ENCODE data around the gene SF3A2.

SF3A2 gene

GRCh38 chr19:2207991-2208860 is 28.4 kb upstream of the SF3A2 start:
- no peak for DNase-seq (ENCODE audit: low read depth in 3 of 3)

- no peak for DNase-seq (ENCODE audit: low read depth in 3 of 3)
Measured at GRCh38 chr19:2208975-2209374, 27.6 kb upstream of the SF3A2 start.

GRCh38 chr19:2209408-2209807 is 27.2 kb upstream of the SF3A2 start:
- DNase-seq (ENCODE audit: low read depth in 3 of 3): no peak

GRCh38 chr19:2210206-2210605 is 26.4 kb upstream of the SF3A2 start:
- DNase-seq (ENCODE audit: low read depth in 3 of 3): no peak

DNA sequence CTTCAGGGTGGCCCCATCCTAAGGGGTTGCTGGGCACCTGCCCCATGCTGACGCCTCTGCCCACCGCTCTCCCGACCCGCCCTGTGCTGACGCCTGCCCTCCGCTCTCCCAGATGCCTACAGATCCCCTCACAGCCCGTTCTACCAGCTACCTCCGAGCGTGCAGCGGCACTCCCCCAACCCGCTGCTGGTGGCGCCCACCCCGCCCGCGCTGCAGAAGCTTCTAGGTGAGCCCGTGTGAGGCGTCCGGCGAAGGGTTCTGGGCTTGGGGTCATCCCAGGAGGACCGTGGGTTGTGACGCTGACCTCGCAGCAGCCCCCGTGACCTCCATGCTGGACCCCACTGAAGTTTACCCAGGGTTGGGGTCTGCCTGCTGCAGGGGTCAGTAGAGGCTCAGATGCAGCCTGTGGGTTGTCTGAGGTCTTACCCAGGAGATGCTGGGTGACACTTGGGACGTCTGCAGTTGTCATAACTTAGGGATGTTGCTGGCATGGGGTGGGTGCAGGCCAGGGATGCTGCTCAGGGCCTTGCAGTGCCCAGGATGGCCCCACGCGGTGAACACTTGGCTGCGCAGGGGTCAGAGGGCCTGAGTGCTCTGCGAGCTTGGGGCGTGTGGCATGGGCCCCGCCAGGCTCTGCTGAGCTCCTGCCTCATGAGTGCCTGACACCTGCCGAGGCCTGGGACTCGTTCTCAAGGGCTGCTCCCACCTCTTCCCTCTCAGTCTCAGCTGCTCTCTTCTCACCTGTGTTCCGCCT is 25.5 kb upstream of the SF3A2 start:
- DNase-seq (ENCODE audit: low read depth in 3 of 3): no peak

DNA sequence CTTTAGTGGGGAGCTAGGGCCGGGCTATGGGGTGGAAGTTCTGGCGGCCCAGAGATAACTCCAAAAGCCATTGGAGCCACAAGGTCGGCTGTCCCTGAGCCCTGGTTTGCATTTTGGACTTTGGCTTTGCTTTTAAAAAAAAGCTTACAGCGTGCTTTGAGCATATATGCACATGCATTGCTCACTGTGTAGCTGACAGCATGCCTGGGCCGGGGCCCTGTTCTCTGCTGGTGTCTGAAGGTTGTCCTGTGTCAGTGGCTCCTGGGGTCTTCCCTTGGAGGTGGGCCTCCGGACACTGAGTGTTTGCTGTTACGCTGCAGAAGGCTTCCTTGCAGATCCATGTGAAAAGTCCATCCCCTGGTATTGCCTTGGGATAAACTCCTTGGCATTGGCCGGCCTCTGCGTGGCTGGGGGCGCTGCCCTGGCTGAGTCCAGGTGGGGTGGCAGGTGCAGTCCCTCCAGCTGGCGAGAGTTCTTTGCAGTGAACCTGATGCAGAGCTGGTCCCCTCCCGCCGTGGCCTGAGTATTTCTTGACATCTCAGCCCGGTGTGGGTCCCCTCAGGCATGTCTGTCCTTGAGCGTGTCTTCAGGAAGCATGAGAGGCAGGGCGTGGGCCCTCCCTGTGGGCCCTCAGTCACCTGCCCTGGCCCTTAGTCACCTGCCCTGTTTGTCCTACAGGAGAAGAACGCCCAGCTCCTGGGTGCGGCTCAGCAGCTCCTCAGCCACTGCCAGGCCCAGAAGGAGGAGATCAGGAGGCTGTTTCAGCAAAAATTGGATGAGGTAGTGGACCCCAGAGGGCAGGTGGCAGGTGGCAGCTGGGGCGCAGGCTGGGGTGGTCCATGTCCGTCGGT is 23.5 kb upstream of the SF3A2 start:
- DNase-seq (ENCODE audit: low read depth in 3 of 3): no peak

- no peak for DNase-seq (ENCODE audit: low read depth in 3 of 3)
Measured at GRCh38 chr19:2213799-2214198, 22.8 kb upstream of the SF3A2 start.

- DNase-seq (ENCODE audit: low read depth in 3 of 3): no peak
Measured at GRCh38 chr19:2214251-2214650, 22.4 kb upstream of the SF3A2 start.

DNA sequence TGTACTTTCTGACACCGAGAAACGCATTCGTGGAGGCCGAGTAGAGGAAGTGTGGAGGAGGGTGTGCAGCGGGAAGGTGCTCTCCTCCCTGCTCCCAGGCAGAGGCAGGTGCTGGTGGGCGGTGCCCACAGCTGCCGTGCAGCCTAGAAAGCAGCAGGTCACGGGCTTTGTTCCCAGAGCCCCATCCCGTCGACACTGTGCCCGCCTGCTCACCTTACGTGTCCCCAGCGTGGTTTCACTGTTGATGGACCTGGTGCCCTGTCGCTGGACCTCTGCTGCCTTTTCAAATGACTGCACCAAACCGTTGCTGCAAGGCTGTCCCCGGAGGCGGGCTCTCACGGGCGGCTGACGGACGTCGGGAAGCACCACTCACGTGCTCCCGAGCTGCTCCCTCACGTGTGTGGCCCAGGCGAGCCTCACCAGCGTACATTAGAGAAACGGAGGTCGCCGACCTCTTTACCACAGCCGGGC is 21.3 kb upstream of the SF3A2 start:
- no peak for DNase-seq (ENCODE audit: low read depth in 3 of 3)

GRCh38 chr19:2216361-2217225 is 20.0 kb upstream of the SF3A2 start:
- DNase-seq (ENCODE audit: low read depth in 3 of 3): no peak

DNA sequence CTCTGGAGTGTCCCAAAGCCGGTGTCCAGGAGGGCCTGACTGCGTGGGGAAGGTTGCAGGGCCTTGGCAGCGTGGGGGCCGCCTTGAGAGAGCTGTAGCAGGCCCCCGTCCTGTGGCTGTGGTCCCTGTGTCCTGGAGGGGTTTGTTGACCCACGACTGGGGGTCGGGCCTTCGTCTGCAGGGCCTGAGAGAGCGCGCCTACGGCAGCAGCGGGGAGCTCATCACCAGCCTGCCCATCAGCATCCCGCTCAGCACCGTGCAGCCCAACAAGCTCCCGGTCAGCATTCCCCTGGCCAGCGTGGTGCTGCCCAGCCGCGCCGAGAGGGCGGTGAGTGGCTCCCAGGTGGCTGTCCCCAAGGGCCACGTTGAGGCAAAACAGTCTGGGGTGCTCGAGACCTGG is 19.0 kb upstream of the SF3A2 start:
- DNase-seq (ENCODE audit: low read depth in 3 of 3): no peak

DNA sequence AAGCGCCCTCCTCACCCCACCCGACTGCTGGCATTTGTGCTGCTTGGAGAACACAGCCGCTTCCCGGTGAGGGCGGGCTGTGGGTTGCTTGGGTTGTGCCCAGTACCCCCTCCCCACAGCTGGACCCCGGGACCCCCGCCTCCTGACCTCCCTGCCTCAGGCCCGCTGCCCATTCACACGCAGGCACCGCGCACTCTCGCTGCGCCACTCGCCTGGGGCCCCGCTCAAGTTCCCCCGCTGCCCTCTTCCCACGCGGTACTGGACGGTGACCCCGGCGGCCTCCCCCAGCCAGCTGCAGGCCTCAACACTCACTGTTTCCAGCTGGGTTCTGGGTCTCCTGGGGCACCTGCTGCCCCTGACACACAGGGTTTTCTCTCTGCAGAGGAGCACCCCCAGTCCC is 16.9 kb upstream of the SF3A2 start:
- no peak for DNase-seq (ENCODE audit: low read depth in 3 of 3)

- DNase-seq (ENCODE audit: low read depth in 3 of 3): no peak
Measured at GRCh38 chr19:2221250-2221831, 15.3 kb upstream of the SF3A2 start.

- DNase-seq (ENCODE audit: low read depth in 3 of 3): no peak
Measured at GRCh38 chr19:2221918-2222317, 14.7 kb upstream of the SF3A2 start.

GRCh38 chr19:2223391-2223790 is 13.2 kb upstream of the SF3A2 start:
- DNase-seq (ENCODE audit: low read depth in 3 of 3): no peak

DNA sequence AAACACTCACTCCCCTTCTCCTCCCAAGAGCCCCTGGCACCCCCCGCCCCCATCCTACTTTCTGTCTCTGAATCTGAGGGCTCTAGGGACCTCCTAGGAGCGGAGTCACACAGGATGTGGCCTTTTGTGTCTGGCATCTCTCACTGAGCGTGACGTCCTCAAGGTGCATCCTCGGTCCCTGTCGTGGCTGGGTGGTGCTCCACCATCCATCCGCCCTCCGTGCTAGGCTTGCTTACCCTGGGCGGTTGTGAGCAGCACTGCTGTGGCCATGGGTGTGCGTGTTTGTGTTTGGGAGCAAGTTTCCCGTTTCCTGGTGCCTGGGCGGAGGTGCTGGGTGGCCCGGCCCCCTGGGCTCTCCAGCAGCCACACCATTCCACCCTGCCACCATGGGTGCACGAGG is 12.7 kb upstream of the SF3A2 start:
- DNase-seq (ENCODE audit: low read depth in 3 of 3): no peak

GRCh38 chr19:2224754-2225349 is 11.8 kb upstream of the SF3A2 start:
- no peak for DNase-seq (ENCODE audit: low read depth in 3 of 3)

DNA sequence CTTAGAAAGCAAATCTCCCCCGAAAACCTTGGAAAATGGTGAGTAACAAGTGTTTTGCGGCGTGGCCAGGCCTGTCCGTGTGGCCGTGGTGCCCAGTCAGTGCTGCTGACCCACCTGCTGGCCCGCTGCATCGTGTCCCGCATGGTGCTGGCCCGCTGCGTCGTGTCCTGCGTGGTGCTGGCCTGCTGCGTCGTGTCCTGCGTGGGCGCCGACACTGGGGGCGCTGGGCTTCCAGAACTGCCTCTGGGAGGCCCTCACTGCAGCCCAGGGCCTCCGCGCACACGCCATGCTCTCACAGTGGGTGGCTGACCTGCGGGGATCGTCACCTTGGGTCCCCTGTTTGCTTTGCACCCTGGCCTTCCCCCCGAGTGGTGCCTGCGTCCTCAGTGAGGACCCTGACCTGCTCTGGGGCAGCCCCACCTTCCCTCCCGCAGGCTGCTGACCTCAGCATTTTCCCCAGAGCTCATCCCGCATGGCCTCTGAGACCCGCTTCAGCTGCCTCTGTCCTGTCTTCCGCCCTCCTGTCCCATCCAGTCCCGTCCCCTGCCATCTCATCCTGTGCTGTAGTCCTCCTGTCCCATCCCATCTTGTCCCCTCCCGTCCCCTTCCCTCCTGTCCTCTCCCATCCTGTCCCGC is 11.1 kb upstream of the SF3A2 start:
- no peak for DNase-seq (ENCODE audit: low read depth in 3 of 3)

DNA sequence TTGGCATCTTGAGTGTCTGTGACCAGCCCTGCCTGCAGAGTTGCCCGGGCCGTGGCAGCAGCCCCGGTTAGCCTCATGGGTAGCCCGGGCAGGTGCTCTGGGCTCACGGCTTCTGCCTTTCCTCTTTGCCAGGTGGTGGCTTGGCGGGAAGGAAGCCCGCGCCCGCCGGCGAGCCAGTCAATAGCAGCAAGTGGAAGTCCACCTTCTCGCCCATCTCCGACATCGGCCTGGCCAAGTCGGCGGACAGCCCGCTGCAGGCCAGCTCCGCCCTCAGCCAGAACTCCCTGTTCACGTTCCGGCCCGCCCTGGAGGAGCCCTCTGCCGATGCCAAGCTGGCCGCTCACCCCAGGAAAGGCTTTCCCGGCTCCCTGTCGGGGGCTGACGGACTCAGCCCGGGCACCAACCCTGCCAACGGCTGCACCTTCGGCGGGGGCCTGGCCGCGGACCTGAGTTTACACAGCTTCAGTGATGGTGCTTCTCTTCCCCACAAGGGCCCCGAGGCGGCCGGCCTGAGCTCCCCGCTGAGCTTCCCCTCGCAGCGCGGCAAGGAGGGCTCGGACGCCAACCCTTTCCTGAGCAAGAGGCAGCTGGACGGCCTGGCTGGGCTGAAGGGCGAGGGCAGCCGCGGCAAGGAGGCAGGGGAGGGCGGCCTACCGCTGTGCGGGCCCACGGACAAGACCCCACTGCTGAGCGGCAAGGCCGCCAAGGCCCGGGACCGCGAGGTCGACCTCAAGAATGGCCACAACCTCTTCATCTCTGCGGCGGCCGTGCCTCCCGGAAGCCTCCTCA is 10.4 kb upstream of the SF3A2 start:
- DNase-seq (ENCODE audit: low read depth in 3 of 3): no peak

Measured in stimulated activated CD4-positive, alpha-beta T cell treated with anti-CD3 and anti-CD28 coated beads, TNF-alpha, amount 100 ng/mL, for 48 hours (primary cell).